Trophoblast cell (in vitro differentiated cells and primary cell): ENCODE measurements around the gene CHMP4B.

Experiments used
- DNase-seq, 2 donors: peaks; one replicate each; pipeline ENCODE4 v3.0.0-alpha.2; 2016
- H2AFZ ChIP-seq: 2 replicates; pipeline ENCODE4 v1.6.1; 2013; ENCODE audit warnings: low read length, moderate library complexity, mild to moderate bottlenecking; ENCODE audit not compliant: insufficient read depth, poor library complexity
- H2AK5ac ChIP-seq: 2 replicates; pipeline ENCODE4 v1.6.1; 2013; ENCODE audit warnings: mild to moderate bottlenecking, low read length
- H2BK120ac ChIP-seq: 2 replicates; pipeline ENCODE4 v1.6.1; 2013; ENCODE audit warnings: low read length, mild to moderate bottlenecking, moderate library complexity; ENCODE audit not compliant: insufficient read depth, poor library complexity
- H2BK12ac ChIP-seq: 2 replicates; pipeline ENCODE4 v1.6.1; 2013; ENCODE audit warnings: mild to moderate bottlenecking, low read length, moderate library complexity
- H2BK5ac ChIP-seq: 2 replicates; pipeline ENCODE4 v1.6.1; 2013; ENCODE audit warnings: low read length, low read depth, moderate library complexity, mild to moderate bottlenecking; ENCODE audit not compliant: poor library complexity
- H3K14ac ChIP-seq: 2 replicates; pipeline ENCODE4 v1.6.1; 2013; ENCODE audit warnings: mild to moderate bottlenecking, low read length
- H3K18ac ChIP-seq: 2 replicates; pipeline ENCODE4 v1.6.1; 2013; ENCODE audit warnings: mild to moderate bottlenecking, low read length
- H3K23ac ChIP-seq: 2 replicates; pipeline ENCODE4 v1.6.1; 2013; ENCODE audit warnings: low read length
- H3K27ac ChIP-seq: 2 replicates; pipeline ENCODE4 v1.5.1; 2013; ENCODE audit warnings: low read depth, mild to moderate bottlenecking, inconsistent platforms, low read length, moderate library complexity
- H3K27me3 ChIP-seq: 2 replicates; pipeline ENCODE4 v1.6.1; 2013; ENCODE audit warnings: inconsistent platforms, mild to moderate bottlenecking, low read length, moderate library complexity; ENCODE audit not compliant: insufficient read depth
- H3K36me3 ChIP-seq, 2 experiments: 1 replicate in 1 of 2; 2 replicates in 1 of 2; pipeline ENCODE4 v1.6.1; 2013; ENCODE audit warnings: low read length in 2 of 2, mild to moderate bottlenecking in 2 of 2, moderate library complexity in 1 of 2; ENCODE audit not compliant: insufficient read depth in 2 of 2, control insufficient read depth in 1 of 2
- H3K4ac ChIP-seq: 2 replicates; pipeline ENCODE4 v1.6.1; 2013; ENCODE audit warnings: low read depth, mild to moderate bottlenecking, low read length, moderate library complexity
- H3K4me1 ChIP-seq, 2 experiments: 1 replicate in 1 of 2; 2 replicates in 1 of 2; pipeline ENCODE4 v1.6.1; 2013; ENCODE audit warnings: low read length in 2 of 2, mild to moderate bottlenecking in 2 of 2, moderate library complexity in 1 of 2; ENCODE audit not compliant: insufficient read depth in 2 of 2, control insufficient read depth in 1 of 2
- H3K4me2 ChIP-seq: 2 replicates; pipeline ENCODE4 v1.6.1; 2013; ENCODE audit warnings: inconsistent platforms, mild to moderate bottlenecking, low read length, moderate library complexity
- H3K4me3 ChIP-seq: 2 replicates; pipeline ENCODE4 v1.5.1; 2013; ENCODE audit warnings: mild to moderate bottlenecking, low read depth, low read length, inconsistent platforms
- H3K79me1 ChIP-seq: one replicate; pipeline ENCODE4 v1.6.1; 2013; ENCODE audit warnings: low read length
- H3K79me2 ChIP-seq: 2 replicates; pipeline ENCODE4 v1.6.1; 2013; ENCODE audit warnings: low read length, mild to moderate bottlenecking; ENCODE audit not compliant: control insufficient read depth, insufficient read depth, poor library complexity
- H3K9ac ChIP-seq: 2 replicates; pipeline ENCODE4 v1.6.1; 2013; ENCODE audit warnings: mild to moderate bottlenecking, low read length
- H3K9me3 ChIP-seq: 2 replicates; pipeline ENCODE4 v1.6.1; 2013; ENCODE audit warnings: low read depth, mild to moderate bottlenecking, control low read depth, inconsistent platforms, low read length; ENCODE audit not compliant: insufficient read depth
- H4K12ac ChIP-seq: 2 replicates; pipeline ENCODE4 v1.6.1; 2013; ENCODE audit warnings: low read depth, mild to moderate bottlenecking, low read length, moderate library complexity
- H4K8ac ChIP-seq: 2 replicates; pipeline ENCODE4 v1.6.1; 2013; ENCODE audit warnings: low read depth, mild to moderate bottlenecking, low read length, moderate library complexity
- H4K91ac ChIP-seq: one replicate; pipeline ENCODE4 v1.6.1; 2013; ENCODE audit warnings: low read depth, mild to moderate bottlenecking, low read length, moderate library complexity
- WGBS: extraction: QIAGEN DNeasy Blood & Tissue Kit; methylation state at CpG from one replicate; pipeline ENCODE4 v1.1.7; 2013; ENCODE audit warnings: missing lambda C conversion rate; ENCODE audit not compliant: insufficient read length, insufficient coverage; ENCODE audit errors: extremely low coverage; 5-methylcytosine and 5-hydroxymethylcytosine counted together

CHMP4B gene

GRCh38 chr20:33851842-33852466 is 40.8 kb downstream of the CHMP4B start:
- Histone ChIP-seq H3K4me1 (no peaks in the 10 kb centered on the region), H3K4me2 (no peak overlapping the region), H3K4ac (no peak overlapping the region), H3K23ac (no peak overlapping the region), H3K36me3 (peaks cover 44 to 67% of the 10 kb centered on the region in 2 experiments), H3K4me3 (no peak overlapping the region), H4K12ac (no peak overlapping the region), H2BK120ac (no peak overlapping the region), H3K79me2 (no peaks in the 10 kb centered on the region), H4K8ac (no peak overlapping the region), H2AK5ac (no peak overlapping the region), H2BK5ac (no peak overlapping the region), H3K18ac (no peak overlapping the region), H3K79me1 (no peaks in the 10 kb centered on the region), H3K9ac (no peak overlapping the region), H2BK12ac (no peak overlapping the region), H3K27me3 (no peaks in the 10 kb centered on the region), H2AFZ (no peak overlapping the region), H3K9me3 (no peaks in the 10 kb centered on the region), H3K14ac (no peak overlapping the region), H3K27ac (no peak overlapping the region), H4K91ac (no peak overlapping the region)
- WGBS = no CpG with 5 or more reads among the region's 13 CpGs
- no peak for DNase-seq

GRCh38 chr20:33852626-33853506 is 41.7 kb downstream of the CHMP4B start:
- Histone ChIP-seq H3K79me1 (no peaks in the 10 kb centered on the region), H3K36me3 (peaks cover 44 to 67% of the 10 kb centered on the region in 2 experiments), H3K4me2 (no peak overlapping the region), H3K27me3 (no peaks in the 10 kb centered on the region), H3K27ac (no peak overlapping the region), H3K4me3 (no peak overlapping the region), H4K8ac (no peak overlapping the region), H3K9ac (no peak overlapping the region), H3K23ac (no peak overlapping the region), H3K18ac (no peak overlapping the region), H4K91ac (no peak overlapping the region), H2AFZ (no peak overlapping the region), H2AK5ac (no peak overlapping the region), H4K12ac (no peak overlapping the region), H3K79me2 (no peaks in the 10 kb centered on the region), H2BK120ac (no peak overlapping the region), H2BK5ac (no peak overlapping the region), H3K14ac (no peak overlapping the region), H3K4ac (no peak overlapping the region), H3K9me3 (no peaks in the 10 kb centered on the region), H3K4me1 (no peaks in the 10 kb centered on the region), H2BK12ac (no peak overlapping the region)
- no peak for DNase-seq
- 100% methylated on average over 1 of the region's 11 CpGs for WGBS

GRCh38 chr20:33853507-33853813 is 42.3 kb downstream of the CHMP4B start:
- no peak overlapping the region for H3K4me2 ChIP-seq
- no peaks in the 10 kb centered on the region for H3K9me3 ChIP-seq
- H3K14ac ChIP-seq = no peak overlapping the region
- no peaks in the 10 kb centered on the region for H3K27me3 ChIP-seq
- no peak for DNase-seq
- no peak overlapping the region for H2BK120ac ChIP-seq
- H3K9ac ChIP-seq = no peak overlapping the region
- no peak overlapping the region for H4K8ac ChIP-seq
- H3K79me1 ChIP-seq = no peaks in the 10 kb centered on the region
- H2AFZ ChIP-seq = no peak overlapping the region
- H3K36me3 ChIP-seq = peaks cover 41 to 65% of the 10 kb centered on the region in 2 experiments
- H4K91ac ChIP-seq = no peak overlapping the region
- no peak overlapping the region for H2BK12ac ChIP-seq
- no peak overlapping the region for H2BK5ac ChIP-seq
- H3K4me3 ChIP-seq = no peak overlapping the region
- no CpG with 5 or more reads among the region's 14 CpGs for WGBS
- H3K79me2 ChIP-seq = no peaks in the 10 kb centered on the region
- no peak overlapping the region for H3K4ac ChIP-seq
- no peak overlapping the region for H2AK5ac ChIP-seq
- no peak overlapping the region for H4K12ac ChIP-seq
- H3K4me1 ChIP-seq = no peaks in the 10 kb centered on the region
- H3K23ac ChIP-seq = no peak overlapping the region
- H3K18ac ChIP-seq = no peak overlapping the region
- H3K27ac ChIP-seq = no peak overlapping the region

- Histone ChIP-seq H4K8ac (no peak overlapping the region), H2AFZ (no peak overlapping the region), H2BK12ac (no peak overlapping the region), H2BK120ac (no peak overlapping the region), H3K4ac (no peak overlapping the region), H4K91ac (no peak overlapping the region), H3K79me1 (no peaks in the 10 kb centered on the region), H3K4me2 (no peak overlapping the region), H3K79me2 (no peaks in the 10 kb centered on the region), H2AK5ac (no peak overlapping the region), H3K4me1 (peaks cover 9 to 19% of the 10 kb centered on the region in 2 experiments), H3K27me3 (no peaks in the 10 kb centered on the region), H3K27ac (no peak overlapping the region), H3K9ac (no peak overlapping the region), H4K12ac (no peak overlapping the region), H3K23ac (no peak overlapping the region), H3K36me3 (peaks cover 20 to 33% of the 10 kb centered on the region in 2 experiments), H3K4me3 (no peak overlapping the region), H3K9me3 (no peaks in the 10 kb centered on the region), H3K18ac (no peak overlapping the region), H2BK5ac (no peak overlapping the region), H3K14ac (no peak overlapping the region)
- no CpG with 5 or more reads among the region's 13 CpGs for WGBS
- DNase-seq = no peak
Measured at GRCh38 chr20:33857722-33858563, 46.8 kb downstream of the CHMP4B start.
